ENCODE results near the gene RRP1B. TPM values are rescaled to one million over a fixed set of nuclear protein-coding genes. Genes with fewer than 3 reads are reported as not detected.

Gene RRP1B, protein sequence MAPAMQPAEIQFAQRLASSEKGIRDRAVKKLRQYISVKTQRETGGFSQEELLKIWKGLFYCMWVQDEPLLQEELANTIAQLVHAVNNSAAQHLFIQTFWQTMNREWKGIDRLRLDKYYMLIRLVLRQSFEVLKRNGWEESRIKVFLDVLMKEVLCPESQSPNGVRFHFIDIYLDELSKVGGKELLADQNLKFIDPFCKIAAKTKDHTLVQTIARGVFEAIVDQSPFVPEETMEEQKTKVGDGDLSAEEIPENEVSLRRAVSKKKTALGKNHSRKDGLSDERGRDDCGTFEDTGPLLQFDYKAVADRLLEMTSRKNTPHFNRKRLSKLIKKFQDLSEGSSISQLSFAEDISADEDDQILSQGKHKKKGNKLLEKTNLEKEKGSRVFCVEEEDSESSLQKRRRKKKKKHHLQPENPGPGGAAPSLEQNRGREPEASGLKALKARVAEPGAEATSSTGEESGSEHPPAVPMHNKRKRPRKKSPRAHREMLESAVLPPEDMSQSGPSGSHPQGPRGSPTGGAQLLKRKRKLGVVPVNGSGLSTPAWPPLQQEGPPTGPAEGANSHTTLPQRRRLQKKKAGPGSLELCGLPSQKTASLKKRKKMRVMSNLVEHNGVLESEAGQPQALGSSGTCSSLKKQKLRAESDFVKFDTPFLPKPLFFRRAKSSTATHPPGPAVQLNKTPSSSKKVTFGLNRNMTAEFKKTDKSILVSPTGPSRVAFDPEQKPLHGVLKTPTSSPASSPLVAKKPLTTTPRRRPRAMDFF
- 19.7 and 38.4 TPM in 2 replicates for total RNA-seq

DNA sequence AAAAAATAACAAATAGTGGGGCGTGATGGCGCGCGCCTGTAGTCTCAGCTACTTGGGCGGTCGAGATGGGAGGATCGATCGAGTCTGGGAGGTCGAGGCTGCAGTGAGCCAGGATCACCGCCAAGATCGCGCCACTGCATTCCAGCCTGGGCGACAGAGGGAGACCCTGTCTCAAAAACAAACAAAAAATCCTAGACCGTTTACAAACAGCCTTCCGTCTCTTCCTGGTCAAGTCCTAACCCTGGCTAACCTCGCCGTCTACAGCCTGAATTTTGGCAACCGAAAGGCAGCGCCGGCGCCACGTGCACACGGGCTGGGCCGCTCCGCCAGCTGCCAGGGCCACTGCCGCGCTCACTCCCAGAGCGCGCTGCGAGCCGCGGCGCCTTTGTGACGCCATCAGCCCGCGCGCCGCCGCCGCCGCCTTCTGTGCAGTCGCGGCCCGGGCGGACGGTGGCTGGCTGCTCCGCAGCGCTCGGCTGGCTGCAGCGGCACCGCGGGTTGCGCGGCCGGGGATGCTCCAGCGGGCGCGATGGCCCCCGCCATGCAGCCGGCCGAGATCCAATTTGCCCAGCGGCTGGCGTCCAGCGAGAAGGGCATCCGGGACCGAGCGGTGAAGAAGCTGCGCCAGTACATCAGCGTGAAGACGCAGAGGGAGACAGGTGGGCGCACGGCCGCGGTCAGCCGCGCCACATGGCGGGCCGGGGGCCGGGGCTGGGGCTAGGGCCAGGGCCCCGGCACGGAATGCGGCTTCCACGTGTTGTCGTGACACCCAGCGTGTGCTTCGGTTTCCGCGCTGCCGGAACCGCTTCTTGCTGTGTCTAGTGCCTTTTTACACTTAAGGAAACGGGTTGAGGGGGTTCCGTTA lies at the start of gene RRP1B, which contains the start of gene HSF2BP:
Gene RRP1B, plus strand, starts transcription at position 425 of the 865 bp plus-strand sequence. Its CDS starts 105 bp downstream, at position 530.
Gene HSF2BP, minus strand, starts transcription at position 353 of the 865 bp plus-strand sequence. CDS start 1,392 bp downstream, outside the sequence.

DNA sequence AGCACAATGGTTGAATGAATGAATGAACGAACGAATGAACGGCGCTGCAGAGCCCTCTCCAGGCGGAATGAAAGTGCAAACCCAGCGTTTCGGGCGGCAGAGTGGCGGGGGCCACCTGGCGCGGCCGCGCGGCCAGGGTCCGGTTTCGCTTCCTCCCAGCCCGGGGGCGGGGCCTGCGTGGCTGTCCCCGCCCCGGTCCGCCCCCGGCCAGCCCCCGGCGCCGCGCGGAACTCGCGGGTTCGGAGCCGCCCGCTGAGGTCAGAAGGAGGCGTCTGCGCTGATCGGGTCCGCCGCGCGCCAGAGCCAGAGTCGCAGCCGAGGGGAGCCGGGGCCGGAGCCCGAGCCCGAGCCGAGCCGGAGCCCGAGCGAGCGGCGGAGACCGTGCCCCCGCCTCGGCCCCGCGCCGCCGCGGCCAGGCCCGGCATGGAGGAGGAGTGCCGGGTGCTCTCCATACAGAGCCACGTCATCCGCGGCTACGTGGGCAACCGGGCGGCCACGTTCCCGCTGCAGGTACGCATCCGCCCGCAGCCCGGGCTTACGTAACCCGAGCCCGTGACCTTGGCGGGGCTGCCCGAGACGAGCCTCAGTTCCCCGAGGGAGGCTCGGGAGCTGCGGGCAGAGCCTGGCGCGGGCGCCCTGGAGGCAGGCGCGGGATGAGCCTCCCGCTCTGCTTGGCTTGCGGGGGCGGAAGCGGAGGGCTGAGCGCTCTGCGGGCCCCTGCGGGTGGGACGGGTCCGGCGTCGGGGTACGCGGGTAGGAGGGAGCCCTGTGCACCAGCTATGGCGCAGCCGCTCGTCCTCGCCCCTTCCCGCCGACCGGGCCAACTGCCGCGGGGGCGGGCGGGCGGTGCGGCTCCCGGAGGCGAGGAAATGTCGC lies 59.8 kb downstream of the RRP1B start, which contains the start of gene PDXK:
Gene PDXK, plus strand, starts transcription at position 258 of the 876 bp plus-strand sequence. Its CDS starts 166 bp downstream, at position 424.

Small RNA genes lying within 50 kb of the gene (small RNA-seq; reads per million reads assigned to genes)
- gene MIR6070 (ENCODE audit: low replicate concordance): not detected

Other genes starting within 250 kb of the RRP1B start
- gene SIK1, start 232.4 kb upstream of the RRP1B start, total RNA-seq: 1.7 and 6.8 TPM in 2 replicates
- gene HSF2BP, start 72 bp upstream of the RRP1B start, total RNA-seq: 1.6 and 4.4 TPM in 2 replicates
- 96.1 and 192 TPM in 2 replicates for gene PDXK, start 59.6 kb downstream of the RRP1B start, total RNA-seq
- gene CSTB, start 116.7 kb downstream of the RRP1B start, total RNA-seq: 10.5 and 16.9 TPM in 2 replicates
- 19.7 and 22.2 TPM in 2 replicates for gene RRP1, start 130.0 kb downstream of the RRP1B start, total RNA-seq
- 52.1 and 59.0 TPM in 2 replicates for gene AGPAT3, start 205.7 kb downstream of the RRP1B start, total RNA-seq